ENCODE results near the gene XYLT1. TPM values are rescaled to one million over a fixed set of nuclear protein-coding genes. Genes with fewer than 3 reads are reported as not detected.

XYLT1 gene
- total and polyA plus RNA-seq, 2 of the 4 experiments (the other 2 are of a cell fraction), result 9.0 to 12.7 TPM

GRCh38 chr16:17448640-17449638 is 21.8 kb downstream of the XYLT1 start:
- no peak overlapping the region for H3K9ac ChIP-seq (ENCODE audit: low read depth, low read length)
- peaks cover 4% of the 10 kb centered on the region for H4K20me1 ChIP-seq (ENCODE audit: insufficient read depth, low read length)
- peaks cover 8 to 44% of the 10 kb centered on the region in 2 experiments for H3K79me1 ChIP-seq (ENCODE audit: low read depth in 1 of 2, low read length in 2 of 2)
- H3K4ac ChIP-seq (ENCODE audit: low read depth, low read length), result no peak overlapping the region
- H3K56ac ChIP-seq (ENCODE audit: extremely low read depth, insufficient read depth, low read length), result no peak overlapping the region
- H3K27me3 ChIP-seq (ENCODE audit: control insufficient read depth, insufficient read depth, low read length), result no peaks in the 10 kb centered on the region
- no peaks in the 10 kb centered on the region for H3K9me3 ChIP-seq (ENCODE audit: control insufficient read depth, insufficient read depth, low read length)
- no peak for DNase-seq
- H2AK9ac ChIP-seq (replicated peaks; ENCODE audit: low read depth, low read length, poor library complexity), result no peak overlapping the region
- ATAC-seq (ENCODE audit: low read depth), result no peak
- peaks cover 2% of the 10 kb centered on the region; the same call in 1 of the 2 replicates for H3K4me1 ChIP-seq (ENCODE audit: control insufficient read depth, insufficient read depth, low read length)
- no peak overlapping the region for H3K18ac ChIP-seq (ENCODE audit: low read depth, low read length)
- no peak overlapping the region for H4K5ac ChIP-seq (ENCODE audit: low read depth, low read length)
- no peak overlapping the region for H3K4me3 ChIP-seq (ENCODE audit: insufficient read depth, low read depth, low read length)
- no peak overlapping the region for H4K91ac ChIP-seq (ENCODE audit: insufficient read depth, low read depth, low read length)
- WGBS, 2 experiments (ENCODE audit: extremely low coverage in 2 of 2, insufficient read length in 1 of 2), result no CpG with 5 or more reads among the region's 15 CpGs
- no peak overlapping the region for H3K14ac ChIP-seq (replicated peaks; ENCODE audit: low read depth, low read length)
- H3K36me3 ChIP-seq (ENCODE audit: control insufficient read depth, insufficient read depth, low read length), result no peaks in the 10 kb centered on the region
- H2AK5ac ChIP-seq (ENCODE audit: low read depth, low read length), result no peak overlapping the region
- BruUV-seq (replicated peaks), result no TSS peak
- ChIA-PET CTCF (no interaction called here), POLR2A (ENCODE audit: unreplicated experiment) (no interaction called here)
- in situ Hi-C loops (cut with MboI; ENCODE audit: low sequenced_read_pairs) (no loop called here), intact Hi-C loops (cut with micrococcal nuclease) (no loop called here), dilution Hi-C loops (cut with HindIII; ENCODE audit: low sequenced_read_pairs, unreplicated experiment) (no loop called here)
- 0 out of 2 replicates have a peak, but pooled peaks cover 6% of the 10 kb centered on the region for H3K9me1 ChIP-seq (ENCODE audit: insufficient read depth, low read length)
- no peak overlapping the region for H2BK15ac ChIP-seq (ENCODE audit: low read depth, low read length)
- no peak overlapping the region for H2BK20ac ChIP-seq (ENCODE audit: low read depth, low read length)
- no peak overlapping the region for H2BK5ac ChIP-seq (ENCODE audit: low read depth, low read length, poor library complexity, severe bottlenecking)
- H4K8ac ChIP-seq (ENCODE audit: low read depth in 2 of 2, low read length in 2 of 2), result no peak overlapping the region
- H3K4me2 ChIP-seq (ENCODE audit: low read depth, low read length), result no peak overlapping the region
- H2AFZ ChIP-seq (replicated peaks; ENCODE audit: low read length, poor library complexity), result no peak overlapping the region
- no peak overlapping the region for H3K27ac ChIP-seq (ENCODE audit: insufficient read depth, low read length)
- no peak for TF ChIP-seq POLR2A (IDR thresholded peaks at IDR 0.05; ENCODE audit: low read depth, low read length)
- TF ChIP-seq CTCF (conservative IDR thresholded peaks at IDR 0.05; ENCODE audit: low read depth, low read length), result no peak
- TF ChIP-seq ELK1 (IDR thresholded peaks at IDR 0.05; ENCODE audit: borderline replicate concordance, low read depth, low read length), result no peak
- TF ChIP-seq NFE2L2 (IDR thresholded peaks at IDR 0.05; ENCODE audit: low read depth, low read length), result no peak
- TF ChIP-seq USF2 (IDR thresholded peaks at IDR 0.05; ENCODE audit: low read depth, low read length), result no peak
- no peak for TF ChIP-seq SMC3 (IDR thresholded peaks at IDR 0.05; ENCODE audit: low read depth, low read length)
- no peak for TF ChIP-seq RFX5 (IDR thresholded peaks at IDR 0.05; ENCODE audit: low read depth, low read length)
- TF ChIP-seq RCOR1 (IDR thresholded peaks at IDR 0.05; ENCODE audit: insufficient replicate concordance, low read length), result no peak
- TF ChIP-seq MXI1 (IDR thresholded peaks at IDR 0.05; ENCODE audit: borderline replicate concordance, low read depth, low read length), result no peak
- no peak for TF ChIP-seq RAD21 (IDR thresholded peaks at IDR 0.05; ENCODE audit: low read length)
- TF ChIP-seq MAFK (IDR thresholded peaks at IDR 0.05; ENCODE audit: low read depth, low read length), result no peak
- no peak for TF ChIP-seq FOS (IDR thresholded peaks at IDR 0.05; ENCODE audit: low read depth, low read length)
- no peak for TF ChIP-seq MAZ (IDR thresholded peaks at IDR 0.05; ENCODE audit: borderline replicate concordance, low read depth, low read length)
- no peak overlapping the region for H3K23ac ChIP-seq (ENCODE audit: low read depth, low read length)
- no peak overlapping the region for H2BK120ac ChIP-seq (ENCODE audit: low read depth, low read length)
